ENCODE measurements around the gene RENBP.

The RENBP gene

DNA sequence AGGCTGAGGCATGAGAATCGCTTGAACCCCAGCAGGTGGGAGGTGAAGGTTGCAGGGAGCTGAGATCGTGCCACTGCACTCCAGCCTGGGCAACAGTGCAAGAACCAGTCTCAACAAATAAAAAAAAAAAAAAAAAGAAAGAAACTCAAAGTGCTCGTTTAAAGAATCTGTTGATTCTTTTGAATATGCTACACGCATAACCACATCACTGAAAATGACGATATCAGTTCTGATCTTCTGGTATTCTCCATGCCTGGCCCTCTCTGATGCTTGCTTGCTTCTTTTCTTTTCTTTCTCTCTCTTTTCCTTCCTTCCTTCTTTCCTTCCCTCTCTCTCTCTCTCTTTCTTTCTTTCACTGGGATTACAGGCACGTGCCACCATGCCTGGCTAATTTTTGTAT lies 32.6 kb downstream of the RENBP start:
- DNase-seq = no peak

DNA sequence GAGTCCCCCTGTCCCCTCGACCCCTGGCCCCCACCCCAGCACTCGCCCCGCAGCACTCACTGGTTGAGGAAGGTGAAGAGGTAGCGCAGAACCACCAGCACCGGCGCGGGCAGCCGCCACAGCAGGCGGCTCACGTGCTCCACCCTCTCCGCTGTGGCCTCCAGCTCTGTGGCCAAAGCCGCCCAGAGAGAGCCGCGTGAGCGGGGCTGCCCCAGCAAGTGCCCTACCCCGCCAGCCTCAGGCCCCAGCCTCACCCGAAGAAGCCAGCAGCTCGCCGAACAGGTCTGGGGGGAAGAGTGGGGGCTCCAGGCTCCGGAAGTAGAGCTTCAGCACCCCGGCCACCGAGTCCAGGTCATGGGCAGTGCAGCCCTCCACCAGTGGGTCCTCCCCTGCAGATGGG lies 34.0 kb downstream of the RENBP start:
- no peak for DNase-seq

DNA sequence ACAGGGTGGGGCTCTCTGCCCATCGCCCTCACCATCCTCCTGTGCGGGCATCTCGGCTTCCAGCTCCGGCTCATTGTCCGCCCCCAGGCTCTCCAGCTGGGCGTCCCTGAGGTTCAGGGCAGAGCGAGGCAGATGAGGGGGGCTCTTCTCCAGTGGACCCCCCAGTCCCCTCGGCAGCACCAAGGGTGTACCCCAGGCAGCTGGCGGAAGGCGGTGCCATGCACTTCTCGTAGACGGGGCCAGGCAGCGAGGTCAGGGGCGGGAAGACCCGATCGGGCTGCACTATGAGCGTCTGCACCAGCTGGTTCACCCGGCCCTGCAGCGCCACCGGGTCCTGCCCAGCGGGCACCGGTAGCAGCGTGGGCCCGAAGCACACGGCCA lies 34.5 kb downstream of the RENBP start:
- no peak for DNase-seq

DNA sequence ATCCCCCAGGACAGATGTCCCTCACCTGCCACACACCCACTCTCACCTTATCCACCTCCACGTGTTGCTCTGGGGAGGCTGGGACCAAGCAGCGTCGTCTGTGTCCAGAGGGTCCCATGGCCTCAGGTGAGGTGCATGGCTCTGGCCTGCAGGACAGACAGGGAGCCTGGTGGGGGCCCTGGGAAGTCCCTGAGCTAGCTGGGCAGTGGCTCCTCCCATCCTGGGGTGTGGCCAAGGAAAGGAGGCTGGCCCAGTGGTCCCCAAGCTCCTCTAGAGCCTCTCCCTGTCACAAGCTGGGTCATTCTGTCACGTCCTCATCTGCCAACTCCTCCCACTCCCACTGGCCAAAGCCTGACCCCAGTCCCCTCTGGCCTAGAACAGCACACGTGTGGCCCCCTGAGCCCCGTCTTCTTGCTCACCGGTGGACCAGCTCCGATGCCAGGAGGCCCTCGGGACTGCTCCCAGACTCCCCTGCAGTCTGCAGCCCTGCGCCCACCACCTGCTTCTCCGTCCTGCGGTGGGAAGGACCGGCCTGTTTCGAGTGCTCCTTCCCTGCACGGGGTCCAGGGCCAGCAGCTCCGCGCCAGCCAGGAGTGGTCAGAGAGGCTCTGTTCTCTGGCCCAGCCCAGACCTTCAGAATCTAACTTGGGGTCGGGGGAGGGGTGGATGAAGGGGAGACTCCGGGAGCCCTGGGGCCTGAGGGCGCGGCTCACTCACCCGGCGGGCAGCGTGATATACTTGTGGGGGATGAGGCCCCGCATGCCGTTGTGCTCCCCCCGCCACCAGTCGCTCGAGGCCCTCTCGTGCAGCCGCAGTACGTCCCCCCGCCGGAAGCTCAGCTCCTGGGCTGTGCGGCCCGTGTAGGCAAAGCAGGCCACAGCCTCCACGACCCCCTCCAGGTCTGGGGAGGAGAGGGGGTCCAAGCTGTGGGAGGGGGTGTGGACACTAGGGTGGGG lies 35.1 kb downstream of the RENBP start:
- no peak for DNase-seq

DNA sequence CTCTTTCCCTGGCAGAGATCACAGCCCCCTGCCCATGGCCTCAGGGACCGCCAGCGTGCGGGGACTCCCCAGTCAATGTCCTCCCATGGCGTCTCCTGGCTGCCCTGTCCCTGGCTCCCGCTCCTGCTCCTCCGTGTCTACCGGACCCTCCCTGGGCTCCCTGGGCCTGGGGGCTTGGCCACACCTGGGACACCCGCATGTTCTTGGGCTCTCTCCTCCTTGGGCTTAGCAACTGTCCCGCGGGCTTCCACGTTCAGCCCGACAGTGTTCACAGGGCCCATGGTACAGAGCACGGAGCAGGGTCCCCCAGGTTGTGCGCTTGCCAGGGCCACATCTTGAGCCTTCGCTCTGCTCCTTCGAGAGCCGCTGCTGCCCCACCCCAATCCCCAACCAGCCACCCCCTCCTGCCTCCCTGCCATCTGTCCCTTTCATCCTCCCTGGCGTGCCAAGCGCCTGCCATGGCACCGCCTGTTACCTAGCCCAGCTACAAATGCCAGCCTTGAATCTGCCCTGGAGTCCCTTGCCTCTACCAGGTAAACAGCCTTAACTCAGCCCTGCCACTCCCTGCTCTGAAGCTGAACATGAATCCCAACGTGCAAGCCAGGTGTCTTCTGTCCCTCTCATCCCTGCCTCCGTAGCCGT lies 36.1 kb downstream of the RENBP start:
- no peak for DNase-seq

DNA sequence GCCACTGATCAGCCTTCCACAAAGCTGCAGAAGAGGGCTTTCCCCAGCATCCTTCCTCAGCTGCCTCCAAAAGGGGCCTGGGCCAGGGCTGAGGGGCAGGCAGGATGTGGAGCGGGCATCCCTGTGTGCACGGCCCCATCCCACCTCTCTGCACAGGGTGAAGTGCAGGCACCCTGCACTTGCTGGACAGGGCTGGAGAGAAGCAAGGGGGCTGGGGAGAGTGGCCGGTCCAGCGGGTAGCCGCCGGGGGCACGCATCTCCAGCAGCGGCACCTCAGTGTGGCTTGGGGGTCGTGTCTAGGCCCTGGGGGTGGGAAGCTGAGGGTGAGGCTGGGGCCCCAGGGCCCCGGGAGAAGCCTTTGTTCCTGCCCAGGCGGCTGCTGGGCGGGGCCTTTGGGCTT lies 37.0 kb downstream of the RENBP start:
- DNase-seq = no peak

DNA sequence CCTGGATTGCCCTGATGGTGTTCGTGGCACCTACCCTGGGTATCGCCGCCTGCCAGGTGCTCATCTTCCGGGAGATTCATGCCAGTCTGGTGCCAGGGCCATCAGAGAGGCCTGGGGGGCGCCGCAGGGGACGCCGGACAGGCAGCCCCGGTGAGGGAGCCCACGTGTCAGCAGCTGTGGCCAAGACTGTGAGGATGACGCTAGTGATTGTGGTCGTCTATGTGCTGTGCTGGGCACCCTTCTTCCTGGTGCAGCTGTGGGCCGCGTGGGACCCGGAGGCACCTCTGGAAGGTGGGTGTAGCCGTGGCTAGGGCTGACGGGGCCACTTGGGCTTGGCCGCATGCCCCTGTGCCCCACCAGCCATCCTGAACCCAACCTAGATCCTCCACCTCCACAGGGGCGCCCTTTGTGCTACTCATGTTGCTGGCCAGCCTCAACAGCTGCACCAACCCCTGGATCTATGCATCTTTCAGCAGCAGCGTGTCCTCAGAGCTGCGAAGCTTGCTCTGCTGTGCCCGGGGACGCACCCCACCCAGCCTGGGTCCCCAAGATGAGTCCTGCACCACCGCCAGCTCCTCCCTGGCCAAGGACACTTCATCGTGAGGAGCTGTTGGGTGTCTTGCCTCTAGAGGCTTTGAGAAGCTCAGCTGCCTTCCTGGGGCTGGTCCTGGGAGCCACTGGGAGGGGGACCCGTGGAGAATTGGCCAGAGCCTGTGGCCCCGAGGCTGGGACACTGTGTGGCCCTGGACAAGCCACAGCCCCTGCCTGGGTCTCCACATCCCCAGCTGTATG lies 38.1 kb downstream of the RENBP start:
- no peak for DNase-seq

DNA sequence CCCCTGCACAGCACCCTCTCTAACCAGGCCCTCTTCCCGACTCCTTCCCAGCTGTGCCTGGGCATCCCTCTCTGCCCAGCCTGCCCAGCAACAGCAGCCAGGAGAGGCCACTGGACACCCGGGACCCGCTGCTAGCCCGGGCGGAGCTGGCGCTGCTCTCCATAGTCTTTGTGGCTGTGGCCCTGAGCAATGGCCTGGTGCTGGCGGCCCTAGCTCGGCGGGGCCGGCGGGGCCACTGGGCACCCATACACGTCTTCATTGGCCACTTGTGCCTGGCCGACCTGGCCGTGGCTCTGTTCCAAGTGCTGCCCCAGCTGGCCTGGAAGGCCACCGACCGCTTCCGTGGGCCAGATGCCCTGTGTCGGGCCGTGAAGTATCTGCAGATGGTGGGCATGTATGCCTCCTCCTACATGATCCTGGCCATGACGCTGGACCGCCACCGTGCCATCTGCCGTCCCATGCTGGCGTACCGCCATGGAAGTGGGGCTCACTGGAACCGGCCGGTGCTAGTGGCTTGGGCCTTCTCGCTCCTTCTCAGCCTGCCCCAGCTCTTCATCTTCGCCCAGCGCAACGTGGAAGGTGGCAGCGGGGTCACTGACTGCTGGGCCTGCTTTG lies 38.9 kb downstream of the RENBP start:
- no peak for DNase-seq

DNA sequence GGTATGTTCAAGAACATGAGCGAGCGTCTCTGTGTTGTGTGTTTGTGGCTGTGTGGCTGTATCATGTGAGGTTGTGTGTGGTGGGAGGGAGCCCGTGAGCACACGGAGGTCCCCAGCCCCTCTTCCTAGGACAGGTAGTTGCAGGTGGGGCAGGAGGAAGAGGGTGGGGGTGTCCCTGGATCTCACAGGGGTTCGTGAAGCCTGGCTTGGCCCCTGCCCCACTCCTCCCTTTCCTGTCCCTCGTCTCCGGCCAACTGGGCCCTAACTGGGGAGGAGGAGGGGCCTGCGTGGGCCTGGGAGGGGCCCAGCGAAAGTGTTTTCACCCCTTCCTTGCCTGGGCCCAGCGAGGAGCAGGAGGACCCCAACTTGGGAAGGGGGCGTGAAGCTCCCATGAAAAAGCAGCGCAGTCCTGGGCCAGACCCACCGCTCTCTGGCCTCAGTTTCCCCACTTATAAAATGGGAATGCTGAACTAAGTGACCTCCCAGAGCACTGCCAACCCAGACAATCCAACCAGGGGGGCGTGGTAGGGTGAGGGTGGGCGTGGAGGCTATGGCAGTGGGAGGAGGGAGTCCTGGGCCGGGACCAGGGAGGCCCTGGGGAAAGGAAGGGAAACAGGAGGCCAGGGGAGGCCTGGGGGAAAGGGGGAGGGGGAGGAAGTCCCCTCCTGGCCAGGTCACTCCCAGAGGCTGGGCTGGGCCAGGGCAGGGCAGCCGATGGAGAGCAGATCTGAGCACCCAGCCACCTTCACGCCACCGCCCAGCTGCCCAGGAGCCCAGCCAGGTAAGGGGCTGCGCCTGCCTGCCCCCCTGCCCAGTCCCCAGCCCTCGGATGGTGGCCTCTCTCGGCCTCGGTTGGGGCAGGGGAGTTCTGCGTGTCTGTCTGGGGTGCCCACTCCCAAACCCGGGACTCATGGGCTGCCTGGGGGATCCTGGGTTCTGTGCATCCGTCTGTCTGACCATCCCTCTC lies 40.2 kb downstream of the RENBP start, which contains the start of gene AVPR2:
AVPR2 (plus strand) TSS at position 683 of the 967 bp plus-strand sequence. CDS start 473 bp downstream, outside the sequence.
- DNase-seq = no peak

DNA sequence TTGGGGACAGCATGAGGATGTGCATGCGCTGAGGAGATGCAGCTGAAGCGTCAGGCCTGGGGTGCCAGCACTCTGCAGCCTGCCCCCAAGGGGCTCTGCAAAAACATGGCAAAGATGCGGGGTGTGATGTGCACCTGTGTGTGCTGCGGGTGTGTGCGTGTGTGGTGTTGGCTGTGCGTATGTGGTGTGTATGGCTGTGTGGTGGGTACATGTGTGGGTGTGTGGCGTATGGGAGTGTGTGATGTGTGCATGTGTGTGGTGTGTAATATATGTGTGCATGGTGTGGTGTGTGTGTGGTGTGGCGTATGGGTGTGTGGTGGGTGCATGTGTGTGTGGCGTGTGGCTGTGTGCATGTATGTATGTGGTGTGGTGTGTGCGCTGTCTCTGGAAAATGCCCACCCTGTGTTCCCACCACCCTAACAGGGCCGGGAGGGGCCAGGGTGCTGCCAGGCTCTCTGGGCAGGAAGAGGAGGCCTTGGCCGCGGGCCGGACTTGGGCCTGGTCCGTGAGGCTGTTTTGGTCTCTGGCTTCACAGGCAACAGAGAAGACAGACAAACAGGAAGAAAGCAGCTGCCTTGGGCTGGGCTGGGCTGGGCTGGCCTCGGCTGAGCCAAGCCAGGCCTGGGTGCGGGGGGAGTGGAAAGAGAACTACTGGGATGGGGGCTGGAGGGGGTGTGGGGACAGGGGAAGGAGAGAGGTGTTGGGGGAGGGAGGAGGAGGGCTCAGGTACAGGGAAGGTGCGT lies 41.0 kb downstream of the RENBP start:
- DNase-seq = no peak

DNA sequence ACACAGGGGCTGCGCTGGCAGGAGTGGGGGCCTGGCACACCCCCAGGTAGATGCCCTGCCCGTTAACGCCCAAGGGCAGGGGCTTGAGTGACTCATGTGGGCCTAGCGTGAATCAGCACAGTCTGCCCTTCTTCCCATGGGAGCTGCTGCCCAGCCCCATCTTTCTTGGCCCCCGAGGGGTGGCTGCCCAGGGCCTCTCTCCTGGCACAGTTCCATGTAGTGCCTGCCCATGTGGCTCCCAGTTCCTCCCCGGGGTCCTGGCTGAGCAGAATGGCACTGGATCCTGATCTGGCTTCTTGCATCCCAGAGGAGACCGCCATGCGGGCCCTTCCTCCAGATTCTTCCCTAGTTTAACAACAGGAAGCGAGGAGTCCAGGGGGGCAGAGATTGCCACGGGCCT lies 42.1 kb downstream of the RENBP start:
- peak; percentile 31 for DNase-seq

DNA sequence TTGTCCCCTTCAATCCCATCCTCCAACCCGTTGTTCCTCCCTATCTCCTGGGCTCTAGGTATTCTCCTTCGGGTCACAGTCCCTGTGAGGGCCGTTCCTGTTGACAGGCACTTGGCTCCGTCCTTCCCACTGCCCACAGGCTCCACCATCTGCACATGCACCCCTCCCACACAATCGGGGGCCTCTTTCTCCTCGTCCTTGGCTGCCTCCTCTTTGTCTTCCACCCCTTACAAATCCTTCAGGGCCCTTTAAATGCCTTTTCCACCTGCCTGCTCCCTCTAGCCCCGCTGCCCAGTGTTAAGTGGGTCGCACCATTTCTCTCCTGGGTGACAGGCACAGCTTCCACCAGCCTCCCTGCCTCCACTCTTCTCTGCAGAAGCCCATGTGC lies 42.7 kb downstream of the RENBP start:
- peak; percentile 58 for DNase-seq

DNA sequence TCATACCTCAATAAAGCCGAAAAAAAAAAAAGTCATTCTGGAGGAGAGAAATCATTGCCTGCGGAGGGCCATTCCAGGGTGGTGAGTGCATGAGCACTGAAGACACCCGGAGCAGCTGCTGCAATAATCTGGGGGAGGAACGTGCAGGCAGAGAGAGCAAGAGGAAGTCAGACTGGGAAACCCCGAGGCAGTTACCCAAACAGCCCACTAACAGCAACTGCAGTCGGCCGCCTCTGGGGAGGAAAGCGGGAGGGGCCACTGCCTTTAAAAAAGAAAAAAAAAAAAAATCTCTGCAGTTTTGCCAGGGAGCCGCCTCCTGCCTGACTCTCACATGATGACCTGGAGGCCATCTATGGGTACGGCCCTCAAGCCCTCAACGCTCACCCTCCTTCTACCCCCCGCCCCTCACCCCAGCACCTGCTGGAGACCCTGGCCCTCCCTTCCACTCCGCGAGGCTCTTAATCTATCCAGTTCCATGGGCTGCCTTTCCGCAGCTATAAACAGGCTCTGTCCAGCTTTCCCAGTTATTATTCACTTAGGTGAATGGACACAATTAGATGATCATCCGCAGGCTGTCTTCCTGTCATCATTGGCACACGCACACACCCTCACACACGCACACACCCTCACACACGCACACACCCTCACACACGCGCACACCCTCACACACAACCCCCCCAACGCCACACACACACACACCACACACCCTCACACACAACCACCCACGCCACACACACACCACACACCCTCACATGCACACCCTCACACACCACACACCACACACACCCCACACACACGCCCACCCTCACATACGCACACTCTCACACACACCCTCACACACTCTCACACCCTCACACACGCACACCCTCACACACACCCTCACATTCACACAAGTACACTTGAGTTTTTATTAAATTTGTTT lies 43.4 kb downstream of the RENBP start:
- DNase-seq = peak; percentile 80

DNA sequence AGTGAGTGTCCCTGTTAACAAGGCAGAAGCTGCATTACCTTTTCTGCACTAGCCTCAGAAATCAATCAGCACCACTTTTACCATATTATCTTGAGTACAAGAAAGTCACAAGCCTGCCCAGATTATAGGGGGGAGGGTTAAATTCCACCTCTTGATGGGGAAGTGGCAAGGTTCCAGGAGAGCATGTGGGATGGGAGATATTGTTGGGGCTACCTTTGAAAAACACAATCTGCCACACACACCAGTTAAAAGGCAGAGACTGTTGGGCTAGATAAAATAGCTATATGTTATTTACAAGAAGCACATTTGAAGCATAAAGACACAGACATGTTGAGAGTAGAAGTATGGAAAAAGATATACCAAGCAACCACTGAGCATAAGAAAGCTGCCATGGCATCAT lies 46.5 kb downstream of the RENBP start:
- DNase-seq = no peak

DNA sequence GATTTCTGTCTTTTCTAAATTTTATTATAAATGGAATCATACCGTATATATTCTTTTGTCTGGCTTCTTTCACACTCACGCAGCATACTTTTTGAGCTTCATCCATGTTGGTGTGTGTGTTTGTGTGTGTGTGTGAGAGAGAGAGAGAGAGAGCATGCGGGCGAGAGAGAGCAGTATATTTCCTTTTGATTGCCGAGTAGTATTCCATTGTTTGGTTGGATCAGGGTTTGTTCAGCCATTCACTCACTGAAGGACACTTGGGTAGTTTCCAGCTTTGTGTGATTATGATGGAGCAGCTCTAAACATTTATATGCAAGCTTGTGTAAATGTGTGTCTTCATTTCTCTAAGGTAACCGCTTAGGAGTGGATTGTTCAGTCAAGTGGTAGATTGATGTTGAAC lies 55.3 kb downstream of the RENBP start:
- DNase-seq = no peak

DNA sequence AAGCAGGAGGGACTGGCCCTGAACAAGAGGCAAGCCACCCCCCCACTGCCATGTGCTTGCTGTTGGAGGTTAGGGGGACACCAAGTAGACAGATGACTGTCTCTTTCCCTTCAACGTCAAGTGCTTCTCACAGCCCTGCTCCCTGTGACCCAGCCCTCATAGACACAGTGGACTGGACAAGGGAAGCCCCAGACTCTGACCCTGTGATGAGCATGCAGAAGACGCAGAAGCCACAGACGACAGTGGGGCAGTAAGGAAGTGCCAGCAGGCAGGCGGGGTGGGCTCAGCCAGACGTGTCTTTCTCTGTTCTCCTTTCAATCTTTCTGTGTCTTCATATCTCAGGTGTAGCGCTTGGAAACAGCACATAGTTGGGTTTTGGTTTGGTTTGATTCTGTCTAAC lies 56.1 kb downstream of the RENBP start:
- DNase-seq = no peak

DNA sequence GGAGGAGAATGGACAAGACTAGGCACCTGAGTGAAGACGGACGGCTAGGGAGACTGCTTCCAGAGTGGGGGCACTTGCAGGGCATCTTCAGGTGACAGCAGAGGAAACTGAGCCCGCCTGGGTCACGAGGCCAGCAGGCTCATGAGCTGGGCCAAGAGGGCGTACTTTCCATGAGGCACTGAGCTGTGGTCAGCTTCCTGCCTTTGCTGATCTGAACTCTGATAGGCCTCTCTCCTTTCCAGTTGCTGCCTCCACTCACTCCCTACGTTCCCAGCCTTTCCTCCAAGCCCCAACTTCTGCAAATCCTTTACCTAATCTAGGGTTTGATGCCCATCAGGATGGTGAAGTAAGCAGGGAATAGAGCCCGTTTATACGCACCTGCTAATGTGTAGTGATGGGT lies 57.1 kb downstream of the RENBP start:
- no peak for DNase-seq

DNA sequence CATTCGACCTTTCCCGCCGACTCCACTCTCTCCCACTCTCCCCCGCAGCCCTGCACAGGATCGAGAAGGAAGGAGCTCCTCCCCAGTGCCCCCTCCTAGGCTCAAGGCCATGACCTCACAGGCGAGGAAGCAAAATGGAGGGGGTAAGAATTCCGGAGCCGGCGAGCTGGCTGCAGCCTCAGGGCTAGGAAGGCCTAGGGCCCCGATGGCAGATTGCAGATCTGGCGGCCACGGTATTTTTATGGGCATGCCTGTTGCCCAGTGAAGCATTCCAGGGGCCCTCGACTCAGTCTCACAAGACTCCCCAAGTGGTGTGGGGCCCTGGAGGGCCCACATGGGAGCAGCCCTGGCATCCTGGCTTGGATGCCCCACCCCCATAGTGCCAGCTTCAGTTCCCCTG lies 57.5 kb downstream of the RENBP start:
- no peak for DNase-seq

DNA sequence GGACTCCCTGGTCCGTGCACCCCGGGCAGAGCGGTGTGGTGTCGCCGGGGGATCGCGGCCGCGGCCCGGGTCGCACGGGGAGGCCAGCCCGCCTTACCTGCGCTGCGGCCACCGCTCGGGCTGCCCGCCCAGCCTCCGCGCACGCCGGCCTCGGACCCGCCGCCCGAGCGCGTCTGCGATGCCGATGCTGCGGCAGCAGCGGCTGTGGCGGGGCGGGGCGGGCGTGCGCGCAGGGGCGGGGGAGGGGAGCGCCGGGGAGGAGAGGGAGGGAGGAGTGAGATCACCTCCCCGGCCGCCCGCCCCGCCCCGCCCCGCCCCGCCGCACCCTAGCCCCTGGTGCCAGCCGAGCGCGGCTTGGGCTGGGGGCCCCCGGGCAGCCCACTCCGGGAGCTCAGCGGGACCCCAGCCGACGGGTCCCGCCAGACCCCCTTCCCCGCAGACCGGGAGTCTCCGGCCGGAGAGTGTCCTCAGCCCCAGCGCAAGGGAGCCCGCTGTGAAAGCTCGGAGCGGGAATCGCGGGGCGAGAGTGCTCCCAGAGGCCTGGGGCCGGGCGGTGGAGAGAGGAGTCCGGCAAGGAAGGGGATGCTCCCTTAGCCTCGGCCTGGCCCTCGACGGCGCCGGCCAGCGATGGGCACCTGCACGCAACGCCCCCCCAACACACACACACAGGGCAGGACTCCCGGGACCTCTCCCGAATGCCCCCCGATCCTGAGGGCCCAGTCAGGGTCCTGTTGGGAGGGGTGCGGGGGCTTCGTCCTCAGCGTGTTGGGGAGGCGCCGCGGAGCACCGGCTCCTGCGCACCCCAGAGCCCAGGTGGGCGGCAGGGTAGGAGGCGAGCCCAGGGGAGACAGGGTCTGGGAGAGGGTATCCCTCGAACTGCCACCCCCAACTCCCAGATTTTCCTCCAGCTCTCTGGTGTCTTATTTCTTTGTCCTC lies 58.2 kb downstream of the RENBP start, which contains the start of gene L1CAM:
L1CAM (minus strand) TSS at position 206 of the 936 bp plus-strand sequence. CDS start 10,337 bp downstream, outside the sequence.
- no peak for DNase-seq
